Activated CD8-positive, alpha-beta memory T cell treated with anti-CD3 and anti-CD28 coated beads for 36 hours (primary cell): ENCODE measurements around the gene CDK5R1. TPM values are rescaled to one million over a fixed set of nuclear protein-coding genes. Genes with fewer than 3 reads are reported as not detected.

Experiments
- CTCF ChIA-PET: fragments of 350-600 bp; sonication (Branson Sonifier 250); formaldehyde crosslinking; loops from one replicate; lab custom pipeline; 2021; ENCODE audit warnings: antibody characterized with exemption; lab: Charles Lee
- POLR2A ChIA-PET: fragments of 350-600 bp; sonication (Branson Sonifier 250); formaldehyde crosslinking; loops from one replicate; lab custom pipeline; 2021; ENCODE audit warnings: antibody characterized with exemption; lab: Charles Lee
- total RNA-seq, 2 experiments: library from RNA; stranded (reverse); gene quantifications; one replicate each; pipeline ENCODE4 v1.2.3, GENCODE V29; 2021

CDK5R1 gene
- total RNA-seq, 2 experiments from 2014 or later, result 9.8 to 10.1 TPM

- CTCF ChIA-PET, result interaction anchor here (2.0 to 2.2 kb wide), 2 partner anchors 15 to 40 kb away, joined by 6 read pairs; partner anchors contain the start of gene CDK5R1
- POLR2A ChIA-PET, result no interaction called here
These were observed 15.2 kb downstream of the CDK5R1 start for GRCh38 chr17:32502013-32502412.

- ChIA-PET POLR2A (interaction anchor here (1.5 kb wide), 1 partner anchor 21 kb away, joined by 5 read pairs; no protein-coding TSS in a partner anchor), CTCF (interaction anchor here (1.1 to 2.2 kb wide), 3 partner anchors 15 to 41 kb away, joined by 3 to 6 read pairs (median 3); no protein-coding TSS in a partner anchor)
These were observed 15.9 kb downstream of the CDK5R1 start for GRCh38 chr17:32502710-32503109.

GRCh38 chr17:32503251-32504165, 16.7 kb downstream of the CDK5R1 start:
- ChIA-PET POLR2A (interaction anchor here (1.5 kb wide), 1 partner anchor 20 kb away, joined by 5 read pairs; no protein-coding TSS in a partner anchor), CTCF (interaction anchor here (1.1 to 1.2 kb wide), 2 partner anchors 15 to 20 kb away, joined by 3 read pairs; no protein-coding TSS in a partner anchor)

- ChIA-PET CTCF (no interaction called here), POLR2A (interaction anchor here (1.5 kb wide), 1 partner anchor 20 kb away, joined by 5 read pairs; no protein-coding TSS in a partner anchor)
These were observed 17.6 kb downstream of the CDK5R1 start for GRCh38 chr17:32504166-32504990.

- ChIA-PET POLR2A (no interaction called here), CTCF (no interaction called here)
These were observed 22.1 kb downstream of the CDK5R1 start for GRCh38 chr17:32508926-32509325.

GRCh38 chr17:32510466-32510865, 23.7 kb downstream of the CDK5R1 start:
- POLR2A ChIA-PET, result interaction anchor here (0.5 kb wide), 1 partner anchor 29 kb away, joined by 3 read pairs; no protein-coding TSS in a partner anchor
- CTCF ChIA-PET, result interaction anchor here (1.0 kb wide), 1 partner anchor 27 kb away, joined by 3 read pairs; no protein-coding TSS in a partner anchor

- ChIA-PET POLR2A (no interaction called here), CTCF (no interaction called here)
These were observed 25.5 kb downstream of the CDK5R1 start for GRCh38 chr17:32512328-32512727.

- POLR2A ChIA-PET, result no interaction called here
- CTCF ChIA-PET, result interaction anchor here (0.6 kb wide), 1 partner anchor 77 kb away, joined by 3 read pairs; no protein-coding TSS in a partner anchor
These were observed 26.8 kb downstream of the CDK5R1 start for GRCh38 chr17:32513579-32513978.

- ChIA-PET POLR2A (no interaction called here), CTCF (no interaction called here)
These were observed 27.8 kb downstream of the CDK5R1 start for GRCh38 chr17:32514606-32515005.

GRCh38 chr17:32515677-32516383, 29.0 kb downstream of the CDK5R1 start:
- ChIA-PET POLR2A (no interaction called here), CTCF (no interaction called here)

GRCh38 chr17:32516450-32516849, 29.7 kb downstream of the CDK5R1 start:
- POLR2A ChIA-PET, result no interaction called here
- CTCF ChIA-PET, result interaction anchor here (1.3 kb wide), 1 partner anchor 72 kb away, joined by 3 read pairs; the partner anchor contains the start of gene PSMD11

- CTCF ChIA-PET, result interaction anchor here (0.6 to 1.3 kb wide), 3 partner anchors 9 to 73 kb away, joined by 3 to 4 read pairs (median 3); partner anchors contain the start of gene PSMD11
These were observed 30.3 kb downstream of the CDK5R1 start for GRCh38 chr17:32516940-32517701.

GRCh38 chr17:32517982-32518381, 31.2 kb downstream of the CDK5R1 start:
- ChIA-PET CTCF (interaction anchor here (1.0 to 1.2 kb wide), 2 partner anchors 55 to 96 kb away, joined by 3 to 4 read pairs; no protein-coding TSS in a partner anchor), POLR2A (interaction anchor here (0.5 kb wide), 1 partner anchor 9 kb away, joined by 7 read pairs; no protein-coding TSS in a partner anchor)

More at GRCh38 chr17:32516940-32517701, 30.3 kb downstream of the CDK5R1 start:
- POLR2A ChIA-PET, result interaction anchor here (0.6 kb wide), 1 partner anchor 170 kb away, joined by 3 read pairs; no protein-coding TSS in a partner anchor

- ChIA-PET CTCF (interaction anchor here (1.2 kb wide), 1 partner anchor 95 kb away, joined by 3 read pairs; no protein-coding TSS in a partner anchor), POLR2A (no interaction called here)
These were observed 31.9 kb downstream of the CDK5R1 start for GRCh38 chr17:32518646-32519227.

- ChIA-PET POLR2A (interaction anchor here (0.7 to 1.0 kb wide), 2 partner anchors 33 to 115 kb away, joined by 3 to 4 read pairs; partner anchors contain the start of gene CDK5R1), CTCF (interaction anchor here (0.8 to 1.2 kb wide), 2 partner anchors 75 to 94 kb away, joined by 3 to 4 read pairs; partner anchors contain the start of gene PSMD11)
These were observed 32.7 kb downstream of the CDK5R1 start for GRCh38 chr17:32519228-32520103.
